ENCODE data around the gene RUNX2. TPM values are rescaled to one million over a fixed set of nuclear protein-coding genes. Genes with fewer than 3 reads are reported as not detected.

Gene RUNX2
- total and polyA plus RNA-seq, 4 donors = 0.09 to 1.5 (median 0.75) TPM

DNA sequence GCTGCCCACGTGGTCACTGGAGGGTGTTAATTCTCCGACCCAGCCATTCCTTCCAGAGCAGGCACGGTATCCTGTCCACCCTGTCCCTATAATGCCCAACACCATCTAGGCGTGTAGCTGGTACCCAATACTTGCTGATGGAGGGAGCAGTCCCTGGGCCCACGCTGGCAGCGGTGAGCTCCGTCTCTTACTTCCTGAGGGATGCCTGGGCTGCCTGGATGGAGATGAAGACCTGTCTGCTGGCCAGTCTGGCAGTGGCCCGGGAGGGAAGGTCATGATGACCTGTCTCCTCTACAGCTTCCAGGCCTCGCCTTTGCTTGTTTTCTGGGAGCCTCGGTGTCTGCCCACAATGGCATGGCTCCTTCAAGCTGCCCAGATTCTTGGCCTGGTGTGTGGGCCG lies 347.5 kb downstream of the RUNX2 start:
- no peaks in the 10 kb centered on the region for H3K27me3 ChIP-seq (ENCODE audit: control insufficient read depth in 4 of 4, insufficient read depth in 4 of 4, low read length in 3 of 4)
- H3K4me1 ChIP-seq (ENCODE audit: control insufficient read depth in 4 of 4, insufficient read depth in 4 of 4, low read length in 3 of 4) = no peaks in the 10 kb centered on the region
- H3K9me3 ChIP-seq (ENCODE audit: control insufficient read depth in 4 of 4, low read length in 3 of 4) = peaks cover 0 to 2% (median 0%) of the 10 kb centered on the region in 4 donors
- H3K36me3 ChIP-seq (ENCODE audit: control insufficient read depth in 4 of 4, insufficient read depth in 3 of 4, low read depth in 1 of 4, low read length in 3 of 4) = no peaks in the 10 kb centered on the region
- no peak overlapping the region for H3K9ac ChIP-seq (ENCODE audit: low read depth in 1 of 2, low read length in 2 of 2)
- no peak for TF ChIP-seq YY1 (IDR thresholded peaks at IDR 0.05)
- TF ChIP-seq NR2F2 (IDR thresholded peaks at IDR 0.05) = no peak
- TF ChIP-seq CTCF (IDR thresholded peaks at IDR 0.05; ENCODE audit: low read depth, low read length, missing input control) = no peak
- TF ChIP-seq RXRA (IDR thresholded peaks at IDR 0.05) = no peak
- TF ChIP-seq TAF1 (conservative IDR thresholded peaks at IDR 0.05) = no peak
- TF ChIP-seq, protein P1, sequence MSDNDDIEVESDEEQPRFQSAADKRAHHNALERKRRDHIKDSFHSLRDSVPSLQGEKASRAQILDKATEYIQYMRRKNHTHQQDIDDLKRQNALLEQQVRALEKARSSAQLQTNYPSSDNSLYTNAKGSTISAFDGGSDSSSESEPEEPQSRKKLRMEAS (IDR thresholded peaks at IDR 0.05) = no peak
- no peak for TF ChIP-seq HNF4G (IDR thresholded peaks at IDR 0.05)
- no peak for TF ChIP-seq ATF3 (IDR thresholded peaks at IDR 0.05)
- TF ChIP-seq GABPA (IDR thresholded peaks at IDR 0.05 in 1 of 2, conservative IDR thresholded peaks at IDR 0.05 in 1 of 2) = no peak
- no peak for TF ChIP-seq RAD21 (IDR thresholded peaks at IDR 0.05)
- TF ChIP-seq REST (IDR thresholded peaks at IDR 0.05) = no peak
- no peak for TF ChIP-seq FOXA1 (IDR thresholded peaks at IDR 0.05)
- TF ChIP-seq JUND (IDR thresholded peaks at IDR 0.05) = no peak
- no peak for TF ChIP-seq FOXA2 (IDR thresholded peaks at IDR 0.05)
- no peak for TF ChIP-seq HNF4A (conservative IDR thresholded peaks at IDR 0.05)
- TF ChIP-seq, protein P2, sequence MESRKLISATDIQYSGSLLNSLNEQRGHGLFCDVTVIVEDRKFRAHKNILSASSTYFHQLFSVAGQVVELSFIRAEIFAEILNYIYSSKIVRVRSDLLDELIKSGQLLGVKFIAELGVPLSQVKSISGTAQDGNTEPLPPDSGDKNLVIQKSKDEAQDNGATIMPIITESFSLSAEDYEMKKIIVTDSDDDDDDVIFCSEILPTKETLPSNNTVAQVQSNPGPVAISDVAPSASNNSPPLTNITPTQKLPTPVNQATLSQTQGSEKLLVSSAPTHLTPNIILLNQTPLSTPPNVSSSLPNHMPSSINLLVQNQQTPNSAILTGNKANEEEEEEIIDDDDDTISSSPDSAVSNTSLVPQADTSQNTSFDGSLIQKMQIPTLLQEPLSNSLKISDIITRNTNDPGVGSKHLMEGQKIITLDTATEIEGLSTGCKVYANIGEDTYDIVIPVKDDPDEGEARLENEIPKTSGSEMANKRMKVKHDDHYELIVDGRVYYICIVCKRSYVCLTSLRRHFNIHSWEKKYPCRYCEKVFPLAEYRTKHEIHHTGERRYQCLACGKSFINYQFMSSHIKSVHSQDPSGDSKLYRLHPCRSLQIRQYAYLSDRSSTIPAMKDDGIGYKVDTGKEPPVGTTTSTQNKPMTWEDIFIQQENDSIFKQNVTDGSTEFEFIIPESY (IDR thresholded peaks at IDR 0.05) = no peak
- H3K27ac ChIP-seq (ENCODE audit: low read depth in 1 of 2, low read length in 2 of 2) = no peak overlapping the region
- H3K4me3 ChIP-seq (ENCODE audit: low read depth in 1 of 3, low read length in 3 of 3) = no peak overlapping the region
- DNase-seq (ENCODE audit: low spot score) = no peak
- 93% methylated on average over 11 of the region's 11 CpGs for WGBS

GRCh38 chr6:45676380-45676779 lies 348.2 kb downstream of the RUNX2 start:
- WGBS = 92% methylated on average over 10 of the region's 10 CpGs
- H3K4me1 ChIP-seq (ENCODE audit: control insufficient read depth in 4 of 4, insufficient read depth in 4 of 4, low read length in 3 of 4) = no peaks in the 10 kb centered on the region
- no peak overlapping the region for H3K27ac ChIP-seq (ENCODE audit: low read depth in 1 of 2, low read length in 2 of 2)
- H3K4me3 ChIP-seq (ENCODE audit: low read depth in 1 of 3, low read length in 3 of 3) = no peak overlapping the region
- no peaks in the 10 kb centered on the region for H3K36me3 ChIP-seq (ENCODE audit: control insufficient read depth in 4 of 4, insufficient read depth in 3 of 4, low read depth in 1 of 4, low read length in 3 of 4)
- H3K9me3 ChIP-seq (ENCODE audit: control insufficient read depth in 4 of 4, low read length in 3 of 4) = peaks cover 0 to 2% (median 0%) of the 10 kb centered on the region in 4 donors
- DNase-seq (ENCODE audit: low spot score) = no peak
- no peak overlapping the region for H3K9ac ChIP-seq (ENCODE audit: low read depth in 1 of 2, low read length in 2 of 2)
- H3K27me3 ChIP-seq (ENCODE audit: control insufficient read depth in 4 of 4, insufficient read depth in 4 of 4, low read length in 3 of 4) = no peaks in the 10 kb centered on the region
- TF ChIP-seq JUND (IDR thresholded peaks at IDR 0.05) (no peak), EGR1 (IDR thresholded peaks at IDR 0.05; ENCODE audit: low read depth in 2 of 2) (no peak), GABPA (IDR thresholded peaks at IDR 0.05 in 1 of 2, conservative IDR thresholded peaks at IDR 0.05 in 1 of 2) (no peak), TAF1 (conservative IDR thresholded peaks at IDR 0.05) (no peak), CTCF (IDR thresholded peaks at IDR 0.05; ENCODE audit: low read depth, low read length, missing input control) (no peak), REST (IDR thresholded peaks at IDR 0.05) (no peak), RXRA (IDR thresholded peaks at IDR 0.05) (no peak), HNF4A (conservative IDR thresholded peaks at IDR 0.05) (no peak), NR2F2 (IDR thresholded peaks at IDR 0.05) (no peak), FOXA1 (IDR thresholded peaks at IDR 0.05) (no peak), FOXA2 (IDR thresholded peaks at IDR 0.05) (no peak), YY1 (IDR thresholded peaks at IDR 0.05) (no peak), SP1 (IDR thresholded peaks at IDR 0.05) (no peak)

Data from liver (tissue), 9 donors.